K562 (cell line): ENCODE measurements around the gene ADI1. TPM values are rescaled to one million over a fixed set of nuclear protein-coding genes. Genes with fewer than 3 reads are reported as not detected.

Source experiments
- ADNP ChIP-seq: fragments of 200-800 bp; sonication (Bioruptor generic); IDR thresholded peaks from 2 replicates; pipeline ENCODE4 v1.6.1; 2016; ENCODE audit warnings: missing genetic modification characterization, missing compliant biosample characterization
- BHLHE40 ChIP-seq: IDR thresholded peaks from 2 replicates; pipeline ENCODE4 v1.6.1; 2011; ENCODE audit warnings: low read length, improper control_type of control experiment
- SREBF1 ChIP-seq: fragments of 150-350 bp; IDR thresholded peaks from 2 replicates; pipeline ENCODE4 v1.6.1; 2014; ENCODE audit warnings: antibody characterized with exemption, low read depth, low read length, borderline replicate concordance
- TFAM ChIP-seq: fragments of 250-450 bp; sonication (Bioruptor Pico); conservative IDR thresholded peaks from 2 replicates; pipeline ENCODE4 v1.5.0; 2021; ENCODE audit warnings: mild to moderate bottlenecking, moderate library complexity
- ZC3H11A ChIP-seq: IDR thresholded peaks from 2 replicates; pipeline ENCODE4 v1.6.1; 2012; ENCODE audit warnings: low read depth, low read length, improper control_type of control experiment
- ZNF263 ChIP-seq: sonication (generic); formaldehyde crosslinking; IDR thresholded peaks from 2 replicates; pipeline ENCODE4 v1.8.0; 2022; ENCODE audit warnings: mild to moderate bottlenecking, missing genetic modification reagents, borderline replicate concordance
- ZNF507 ChIP-seq: conservative IDR thresholded peaks from 2 replicates; pipeline ENCODE4 v1.6.1; 2017; ENCODE audit warnings: missing genetic modification characterization, missing compliant biosample characterization
- polyA plus RNA-seq, 8 experiments: library from polyadenylated mRNA; depleted of rRNA in 4 of 8; stranded (reverse) in 5 of 8; unstranded in 3 of 8; fragments of >200 nt; fragmentation: Nextera tagmentation in 2 of 8; fragmentation: Illumina TruSeq in 1 of 8; extraction: Ambion mirVana in 2 of 8; extraction: Trizol in 1 of 8; gene quantifications; 2 replicates each; pipeline versions ENCODE4 v1.2.1 to v1.2.3, GENCODE V29; 2011 to 2014; ENCODE audit warnings: inconsistent platforms in 1 of 8, missing spikeins in 1 of 8
- total RNA-seq, 7 experiments: library from RNA; depleted of rRNA in 6 of 7; stranded (reverse); fragments of >200 nt in 6 of 7; fragmentation: Illumina TruSeq in 2 of 7; extraction: Trizol in 2 of 7; gene quantifications; 2 replicates each; pipeline versions ENCODE4 v1.2.1 to v1.2.3, GENCODE V29; 2011 to 2021; ENCODE audit warnings: low replicate concordance in 1 of 7
- TF ChIP-seq, protein P1 (sequence below), 2 experiments: IDR thresholded peaks in 1 of 2; conservative IDR thresholded peaks in 1 of 2; 2 replicates each; pipeline ENCODE4 v1.6.1; 2016; ENCODE audit warnings: low read depth in 2 of 2, mild to moderate bottlenecking in 1 of 2, missing compliant biosample characterization in 1 of 2, missing genetic modification characterization in 1 of 2, moderate library complexity in 1 of 2
- TF ChIP-seq, protein P2 (sequence below): sonication (generic); formaldehyde crosslinking; IDR thresholded peaks from 2 replicates; pipeline ENCODE4 v1.8.0; 2022; ENCODE audit warnings: mild to moderate bottlenecking, missing genetic modification reagents
- TF ChIP-seq, protein P3 (sequence below): fragments of 450-650 bp; IDR thresholded peaks from 2 replicates; pipeline ENCODE4 v1.6.1; 2016; ENCODE audit warnings: low read depth

The ADI1 gene
- total and polyA plus RNA-seq, 9 of the 15 experiments (the other 6 are each of a cell fraction or from before 2014, with no cell fraction given) = 6.1 to 51.0 (median 27.1) TPM

DNA sequence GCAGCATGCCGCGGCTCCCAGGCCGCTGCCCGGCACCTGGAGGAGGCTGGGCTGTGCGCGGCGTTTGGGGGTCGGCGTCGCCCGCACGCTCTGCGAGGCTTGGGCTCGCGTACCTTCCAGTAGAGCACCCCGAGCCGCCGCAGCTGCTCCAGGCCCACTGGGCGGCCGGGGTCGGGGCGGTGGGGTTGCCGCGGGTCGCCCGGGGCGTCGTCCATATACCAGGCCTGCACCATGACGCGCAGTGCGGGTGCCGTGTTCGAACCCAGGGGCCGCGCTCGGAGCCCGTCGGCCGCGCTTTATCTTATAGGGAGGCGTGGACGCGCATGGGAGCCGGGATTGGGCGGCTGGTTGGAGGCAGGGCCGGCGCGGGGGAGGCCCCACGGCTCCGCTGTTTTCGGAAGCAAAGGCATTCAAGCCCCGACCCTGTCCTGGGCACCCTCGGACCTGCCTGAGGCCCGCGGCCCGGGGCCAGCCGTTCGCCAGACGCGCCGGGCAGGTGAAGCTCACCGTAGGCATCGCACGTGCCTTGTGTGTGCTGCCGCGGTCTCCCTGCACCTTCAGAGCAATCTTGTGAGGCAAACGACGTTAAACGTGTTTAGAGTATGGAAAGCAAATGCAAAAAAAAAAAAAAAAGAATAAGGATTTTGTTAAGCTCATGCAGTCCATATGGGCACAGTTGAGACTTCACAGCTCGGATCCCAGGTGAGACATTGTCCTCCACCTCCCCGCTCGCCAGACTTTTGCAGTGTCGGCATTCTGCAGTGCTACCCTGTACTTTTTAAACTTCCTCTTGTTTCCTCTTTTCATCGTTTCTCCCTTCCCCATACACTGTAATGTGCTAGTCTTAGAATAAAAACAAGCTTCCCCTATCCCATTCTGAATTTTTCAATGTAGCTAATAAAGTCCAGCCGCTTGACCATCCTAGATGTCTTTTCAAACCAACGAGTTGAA, at the start of gene ADI1 (continued):
- TF ChIP-seq, protein P1, sequence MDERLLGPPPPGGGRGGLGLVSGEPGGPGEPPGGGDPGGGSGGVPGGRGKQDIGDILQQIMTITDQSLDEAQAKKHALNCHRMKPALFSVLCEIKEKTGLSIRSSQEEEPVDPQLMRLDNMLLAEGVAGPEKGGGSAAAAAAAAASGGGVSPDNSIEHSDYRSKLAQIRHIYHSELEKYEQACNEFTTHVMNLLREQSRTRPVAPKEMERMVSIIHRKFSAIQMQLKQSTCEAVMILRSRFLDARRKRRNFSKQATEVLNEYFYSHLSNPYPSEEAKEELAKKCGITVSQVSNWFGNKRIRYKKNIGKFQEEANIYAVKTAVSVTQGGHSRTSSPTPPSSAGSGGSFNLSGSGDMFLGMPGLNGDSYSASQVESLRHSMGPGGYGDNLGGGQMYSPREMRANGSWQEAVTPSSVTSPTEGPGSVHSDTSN (CRISPR knock-in tag; IDR thresholded peaks at IDR 0.05; ENCODE audit: low read depth) = no peak
- TF ChIP-seq, protein P1 (tag; conservative IDR thresholded peaks at IDR 0.05; ENCODE audit: low read depth) = no peak
- peak; percentile 38; the same call in 1 of the 2 replicates for TF ChIP-seq ZNF263 (CRISPR knock-in tag)
- TF ChIP-seq ZC3H11A = no peak
- no peak for TF ChIP-seq ADNP (tag)
- TF ChIP-seq TFAM (CRISPR knock-in tag) = no peak
- TF ChIP-seq ZNF507 (tag) = no peak
- peak; percentile 83 for TF ChIP-seq BHLHE40
- TF ChIP-seq, protein P2, sequence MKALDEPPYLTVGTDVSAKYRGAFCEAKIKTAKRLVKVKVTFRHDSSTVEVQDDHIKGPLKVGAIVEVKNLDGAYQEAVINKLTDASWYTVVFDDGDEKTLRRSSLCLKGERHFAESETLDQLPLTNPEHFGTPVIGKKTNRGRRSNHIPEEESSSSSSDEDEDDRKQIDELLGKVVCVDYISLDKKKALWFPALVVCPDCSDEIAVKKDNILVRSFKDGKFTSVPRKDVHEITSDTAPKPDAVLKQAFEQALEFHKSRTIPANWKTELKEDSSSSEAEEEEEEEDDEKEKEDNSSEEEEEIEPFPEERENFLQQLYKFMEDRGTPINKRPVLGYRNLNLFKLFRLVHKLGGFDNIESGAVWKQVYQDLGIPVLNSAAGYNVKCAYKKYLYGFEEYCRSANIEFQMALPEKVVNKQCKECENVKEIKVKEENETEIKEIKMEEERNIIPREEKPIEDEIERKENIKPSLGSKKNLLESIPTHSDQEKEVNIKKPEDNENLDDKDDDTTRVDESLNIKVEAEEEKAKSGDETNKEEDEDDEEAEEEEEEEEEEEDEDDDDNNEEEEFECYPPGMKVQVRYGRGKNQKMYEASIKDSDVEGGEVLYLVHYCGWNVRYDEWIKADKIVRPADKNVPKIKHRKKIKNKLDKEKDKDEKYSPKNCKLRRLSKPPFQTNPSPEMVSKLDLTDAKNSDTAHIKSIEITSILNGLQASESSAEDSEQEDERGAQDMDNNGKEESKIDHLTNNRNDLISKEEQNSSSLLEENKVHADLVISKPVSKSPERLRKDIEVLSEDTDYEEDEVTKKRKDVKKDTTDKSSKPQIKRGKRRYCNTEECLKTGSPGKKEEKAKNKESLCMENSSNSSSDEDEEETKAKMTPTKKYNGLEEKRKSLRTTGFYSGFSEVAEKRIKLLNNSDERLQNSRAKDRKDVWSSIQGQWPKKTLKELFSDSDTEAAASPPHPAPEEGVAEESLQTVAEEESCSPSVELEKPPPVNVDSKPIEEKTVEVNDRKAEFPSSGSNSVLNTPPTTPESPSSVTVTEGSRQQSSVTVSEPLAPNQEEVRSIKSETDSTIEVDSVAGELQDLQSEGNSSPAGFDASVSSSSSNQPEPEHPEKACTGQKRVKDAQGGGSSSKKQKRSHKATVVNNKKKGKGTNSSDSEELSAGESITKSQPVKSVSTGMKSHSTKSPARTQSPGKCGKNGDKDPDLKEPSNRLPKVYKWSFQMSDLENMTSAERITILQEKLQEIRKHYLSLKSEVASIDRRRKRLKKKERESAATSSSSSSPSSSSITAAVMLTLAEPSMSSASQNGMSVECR (CRISPR knock-in tag) = 0 out of 2 replicates have a peak, but pooled peaks have one; percentile 25
- TF ChIP-seq, protein P3, sequence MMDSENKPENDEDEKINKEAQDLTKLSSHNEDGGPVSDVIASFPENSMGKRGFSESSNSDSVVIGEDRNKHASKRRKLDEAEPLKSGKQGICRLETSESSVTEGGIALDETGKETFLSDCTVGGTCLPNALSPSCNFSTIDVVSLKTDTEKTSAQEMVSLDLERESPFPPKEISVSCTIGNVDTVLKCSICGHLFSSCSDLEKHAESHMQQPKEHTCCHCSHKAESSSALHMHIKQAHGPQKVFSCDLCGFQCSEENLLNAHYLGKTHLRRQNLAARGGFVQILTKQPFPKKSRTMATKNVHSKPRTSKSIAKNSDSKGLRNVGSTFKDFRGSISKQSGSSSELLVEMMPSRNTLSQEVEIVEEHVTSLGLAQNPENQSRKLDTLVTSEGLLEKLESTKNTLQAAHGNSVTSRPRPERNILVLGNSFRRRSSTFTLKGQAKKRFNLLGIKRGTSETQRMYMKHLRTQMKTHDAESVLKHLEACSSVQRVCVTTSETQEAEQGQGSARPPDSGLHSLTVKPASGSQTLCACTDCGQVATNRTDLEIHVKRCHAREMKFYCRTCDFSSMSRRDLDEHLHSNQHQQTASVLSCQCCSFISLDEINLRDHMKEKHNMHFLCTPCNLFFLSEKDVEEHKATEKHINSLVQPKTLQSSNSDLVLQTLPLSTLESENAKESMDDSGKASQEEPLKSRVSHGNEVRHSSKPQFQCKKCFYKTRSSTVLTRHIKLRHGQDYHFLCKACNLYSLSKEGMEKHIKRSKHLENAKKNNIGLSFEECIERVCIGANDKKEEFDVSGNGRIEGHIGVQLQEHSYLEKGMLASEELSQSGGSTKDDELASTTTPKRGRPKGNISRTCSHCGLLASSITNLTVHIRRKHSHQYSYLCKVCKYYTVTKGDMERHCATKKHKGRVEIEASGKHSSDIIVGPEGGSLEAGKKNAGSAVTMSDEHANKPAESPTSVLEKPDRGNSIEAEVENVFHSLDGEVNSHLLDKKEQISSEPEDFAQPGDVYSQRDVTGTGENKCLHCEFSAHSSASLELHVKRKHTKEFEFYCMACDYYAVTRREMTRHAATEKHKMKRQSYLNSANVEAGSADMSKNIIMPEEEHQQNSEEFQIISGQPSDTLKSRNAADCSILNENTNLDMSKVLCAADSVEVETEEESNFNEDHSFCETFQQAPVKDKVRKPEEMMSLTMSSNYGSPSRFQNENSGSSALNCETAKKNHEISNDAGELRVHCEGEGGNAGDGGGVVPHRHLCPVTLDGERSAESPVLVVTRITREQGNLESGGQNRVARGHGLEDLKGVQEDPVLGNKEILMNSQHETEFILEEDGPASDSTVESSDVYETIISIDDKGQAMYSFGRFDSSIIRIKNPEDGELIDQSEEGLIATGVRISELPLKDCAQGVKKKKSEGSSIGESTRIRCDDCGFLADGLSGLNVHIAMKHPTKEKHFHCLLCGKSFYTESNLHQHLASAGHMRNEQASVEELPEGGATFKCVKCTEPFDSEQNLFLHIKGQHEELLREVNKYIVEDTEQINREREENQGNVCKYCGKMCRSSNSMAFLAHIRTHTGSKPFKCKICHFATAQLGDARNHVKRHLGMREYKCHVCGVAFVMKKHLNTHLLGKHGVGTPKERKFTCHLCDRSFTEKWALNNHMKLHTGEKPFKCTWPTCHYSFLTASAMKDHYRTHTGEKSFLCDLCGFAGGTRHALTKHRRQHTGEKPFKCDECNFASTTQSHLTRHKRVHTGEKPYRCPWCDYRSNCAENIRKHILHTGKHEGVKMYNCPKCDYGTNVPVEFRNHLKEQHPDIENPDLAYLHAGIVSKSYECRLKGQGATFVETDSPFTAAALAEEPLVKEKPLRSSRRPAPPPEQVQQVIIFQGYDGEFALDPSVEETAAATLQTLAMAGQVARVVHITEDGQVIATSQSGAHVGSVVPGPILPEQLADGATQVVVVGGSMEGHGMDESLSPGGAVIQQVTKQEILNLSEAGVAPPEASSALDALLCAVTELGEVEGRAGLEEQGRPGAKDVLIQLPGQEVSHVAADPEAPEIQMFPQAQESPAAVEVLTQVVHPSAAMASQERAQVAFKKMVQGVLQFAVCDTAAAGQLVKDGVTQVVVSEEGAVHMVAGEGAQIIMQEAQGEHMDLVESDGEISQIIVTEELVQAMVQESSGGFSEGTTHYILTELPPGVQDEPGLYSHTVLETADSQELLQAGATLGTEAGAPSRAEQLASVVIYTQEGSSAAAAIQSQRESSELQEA = no peak
- no peak for TF ChIP-seq SREBF1
